ENCODE measurements around the gene NIF3L1.

NIF3L1 gene

GRCh38 chr2:200913654-200914053 lies 24.5 kb downstream of the NIF3L1 start:
- DNase-seq (ENCODE audit: low spot score) = no peak
- TF ChIP-seq CTCF (IDR thresholded peaks at IDR 0.05; ENCODE audit: extremely low read depth, missing control alignments) = no peak

GRCh38 chr2:200922439-200922838 lies 33.3 kb downstream of the NIF3L1 start:
- no peak for TF ChIP-seq CTCF (IDR thresholded peaks at IDR 0.05; ENCODE audit: extremely low read depth, missing control alignments)
- no peak for DNase-seq (ENCODE audit: low spot score)

- no peak for TF ChIP-seq CTCF (IDR thresholded peaks at IDR 0.05; ENCODE audit: extremely low read depth, missing control alignments)
- DNase-seq (ENCODE audit: low spot score) = no peak
Observed at GRCh38 chr2:200929334-200930249, 40.4 kb downstream of the NIF3L1 start.

- no peak for TF ChIP-seq CTCF (IDR thresholded peaks at IDR 0.05; ENCODE audit: extremely low read depth, missing control alignments)
- DNase-seq (ENCODE audit: low spot score) = no peak
Observed at GRCh38 chr2:200930947-200931626, 41.9 kb downstream of the NIF3L1 start.

- no peak for DNase-seq (ENCODE audit: low spot score)
- TF ChIP-seq CTCF (IDR thresholded peaks at IDR 0.05; ENCODE audit: extremely low read depth, missing control alignments) = no peak
Observed at GRCh38 chr2:200939832-200940231, 50.7 kb downstream of the NIF3L1 start.

GRCh38 chr2:200943527-200944105 lies 54.4 kb downstream of the NIF3L1 start:
- DNase-seq (ENCODE audit: low spot score) = no peak
- TF ChIP-seq CTCF (IDR thresholded peaks at IDR 0.05; ENCODE audit: extremely low read depth, missing control alignments) = no peak

Data from GM20000 (cell line).